EH (cell line): ENCODE measurements around the gene MAP2K5.

ENCODE experiments used
- DNase-seq: peaks from one replicate; pipeline ENCODE4 v3.0.0-alpha.2; 2015; ENCODE audit warnings: low read depth

Gene MAP2K5

GRCh38 chr15:67783303-67783702 is 240.8 kb downstream of the MAP2K5 start:
- no peak for DNase-seq

GRCh38 chr15:67784090-67784781 is 241.7 kb downstream of the MAP2K5 start:
- no peak for DNase-seq

GRCh38 chr15:67784856-67785430 is 242.4 kb downstream of the MAP2K5 start:
- DNase-seq, result no peak

GRCh38 chr15:67785431-67785830 is 242.9 kb downstream of the MAP2K5 start:
- DNase-seq, result no peak

- DNase-seq, result no peak
Observed at GRCh38 chr15:67786646-67787045, 244.1 kb downstream of the MAP2K5 start.

- DNase-seq, result no peak
Observed at GRCh38 chr15:67788986-67789385, 246.5 kb downstream of the MAP2K5 start.

GRCh38 chr15:67790610-67791319 is 248.3 kb downstream of the MAP2K5 start:
- no peak for DNase-seq

GRCh38 chr15:67792250-67792942 is 249.9 kb downstream of the MAP2K5 start:
- peak; percentile 15 for DNase-seq

- DNase-seq, result no peak
Observed at GRCh38 chr15:67794832-67795574, 252.5 kb downstream of the MAP2K5 start.

- no peak for DNase-seq
Observed at GRCh38 chr15:67796196-67797127, 254.0 kb downstream of the MAP2K5 start.

GRCh38 chr15:67799801-67800205 is 257.3 kb downstream of the MAP2K5 start:
- no peak for DNase-seq

GRCh38 chr15:67801142-67801541 is 258.6 kb downstream of the MAP2K5 start:
- no peak for DNase-seq

GRCh38 chr15:67801926-67802914 is 259.7 kb downstream of the MAP2K5 start:
- no peak for DNase-seq

- no peak for DNase-seq
Observed at GRCh38 chr15:67803299-67803698, 260.8 kb downstream of the MAP2K5 start.

- DNase-seq, result no peak
Observed at GRCh38 chr15:67803996-67804843, 261.7 kb downstream of the MAP2K5 start.

- DNase-seq, result no peak
Observed at GRCh38 chr15:67805008-67805665, 262.6 kb downstream of the MAP2K5 start.

- no peak for DNase-seq
Observed at GRCh38 chr15:67805666-67806516, 263.4 kb downstream of the MAP2K5 start.
